Lung (tissue), 12 donors: ENCODE results near the gene BEST2. TPM values are rescaled to one million over a fixed set of nuclear protein-coding genes. Genes with fewer than 3 reads are reported as not detected.

Experiments
- ATAC-seq: fragments of 200-7000 bp; cut with Tn5 transposase; one replicate; pipeline ENCODE4 v1.9.1; 2020; ENCODE audit warnings: moderate number of reproducible peaks; ENCODE audit not compliant: insufficient read depth, low FRiP score
- DNase-seq, 3 donors: peaks; one replicate each; pipeline ENCODE4 v3.0.0-alpha.2; 2013 to 2017
- H3K27ac ChIP-seq, 2 donors: one replicate each; pipeline ENCODE4 v1.5.1; 2013; ENCODE audit warnings: mild to moderate bottlenecking in 2 of 2, moderate library complexity in 2 of 2, control low read depth in 1 of 2, inconsistent platforms in 1 of 2, low read depth in 1 of 2, low read length in 1 of 2
- H3K27me3 ChIP-seq, 3 donors: one replicate each; pipeline ENCODE4 v1.5.1; 2013; ENCODE audit warnings: low read length in 2 of 3; ENCODE audit not compliant: control insufficient read depth in 3 of 3, insufficient read depth in 3 of 3
- H3K36me3 ChIP-seq, 4 donors: one replicate each; pipeline ENCODE4 v1.5.1; 2013; ENCODE audit warnings: low read length in 4 of 4, mild to moderate bottlenecking in 1 of 4, moderate library complexity in 1 of 4; ENCODE audit not compliant: control insufficient read depth in 4 of 4, insufficient read depth in 4 of 4
- H3K4me1 ChIP-seq, 5 donors: one replicate each; pipeline ENCODE4 v1.5.1; 2013; ENCODE audit warnings: low read length in 5 of 5, mild to moderate bottlenecking in 2 of 5, moderate library complexity in 1 of 5; ENCODE audit not compliant: control insufficient read depth in 5 of 5, insufficient read depth in 5 of 5
- H3K4me3 ChIP-seq: one replicate; pipeline ENCODE4 v1.5.1; 2013; ENCODE audit warnings: mild to moderate bottlenecking, control low read depth, moderate library complexity
- H3K9ac ChIP-seq, 2 donors: one replicate each; pipeline ENCODE4 v1.5.1; 2013; ENCODE audit warnings: low read length in 2 of 2, control low read depth in 1 of 2; ENCODE audit not compliant: insufficient read depth in 1 of 2
- H3K9me3 ChIP-seq, 4 donors: one replicate each; pipeline ENCODE4 v1.5.1; 2013; ENCODE audit warnings: low read length in 3 of 4, mild to moderate bottlenecking in 1 of 4, moderate library complexity in 1 of 4; ENCODE audit not compliant: control insufficient read depth in 4 of 4, insufficient read depth in 3 of 4
- CTCF ChIP-seq: IDR thresholded peaks from 2 replicates; pipeline ENCODE4 v1.5.1; 2012; ENCODE audit warnings: mild to moderate bottlenecking; ENCODE audit errors: control extremely low read depth, extremely low read depth
- WGBS, 2 donors: extraction: QIAGEN DNeasy Blood & Tissue Kit; methylation state at CpG; one replicate each; pipeline ENCODE4 v1.1.7; 2013; 5-methylcytosine and 5-hydroxymethylcytosine counted together
- polyA plus RNA-seq, 2 donors: library from polyadenylated mRNA; stranded (reverse); fragments of 200-250 nt; gene quantifications; one replicate each; pipeline ENCODE4 v1.2.1, GENCODE V29; 2013
- total RNA-seq, 2 donors: library from RNA; depleted of rRNA in 1 of 2; stranded (reverse); fragments of >200 nt in 1 of 2; gene quantifications; one replicate each; pipeline ENCODE4 v1.2.1, GENCODE V29; 2014 to 2021
- donor health status: control.
- donor health status: control.
- donor health status: Bipolar disorder and iron deficiency.
- donor health status: healthy.
- donor health status: DM: yes; HTN: yes; CAD: no.

The BEST2 gene
- total and polyA plus RNA-seq, 4 donors, result 0.02 TPM; not detected in 3

DNA sequence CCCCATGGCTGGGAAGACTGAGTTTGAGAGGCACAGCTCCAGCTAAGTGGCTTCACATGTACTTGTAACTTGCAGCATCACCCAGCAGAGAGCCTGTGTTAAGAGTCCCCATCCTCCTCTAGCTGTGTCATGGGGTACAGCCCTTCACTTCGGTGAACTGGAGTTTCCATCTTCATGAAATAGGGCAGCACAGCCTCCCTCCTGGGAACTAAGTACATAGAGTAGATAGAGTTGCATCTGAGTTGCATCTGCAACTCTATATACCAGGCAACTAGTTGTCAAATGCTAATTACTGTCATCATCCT lies 48.8 kb downstream of the BEST2 start:
- H3K9ac ChIP-seq, result no peak overlapping the region
- TF ChIP-seq CTCF, result no peak
- ATAC-seq (no peak), DNase-seq (no peak)
- H3K27me3 ChIP-seq, result no peaks in the 10 kb centered on the region
- H3K4me1 ChIP-seq, result peaks cover 2 to 25% (median 4%) of the 10 kb centered on the region in 5 donors
- no peak overlapping the region for H3K27ac ChIP-seq
- peak overlapping the region; percentile 67 for H3K4me3 ChIP-seq
- no peaks in the 10 kb centered on the region for H3K9me3 ChIP-seq
- 65 to 88% methylated on average over 1 of the region's 1 CpG for WGBS, 2 donors
- H3K36me3 ChIP-seq, result peaks cover 0 to 10% (median 9%) of the 10 kb centered on the region in 4 donors

DNA sequence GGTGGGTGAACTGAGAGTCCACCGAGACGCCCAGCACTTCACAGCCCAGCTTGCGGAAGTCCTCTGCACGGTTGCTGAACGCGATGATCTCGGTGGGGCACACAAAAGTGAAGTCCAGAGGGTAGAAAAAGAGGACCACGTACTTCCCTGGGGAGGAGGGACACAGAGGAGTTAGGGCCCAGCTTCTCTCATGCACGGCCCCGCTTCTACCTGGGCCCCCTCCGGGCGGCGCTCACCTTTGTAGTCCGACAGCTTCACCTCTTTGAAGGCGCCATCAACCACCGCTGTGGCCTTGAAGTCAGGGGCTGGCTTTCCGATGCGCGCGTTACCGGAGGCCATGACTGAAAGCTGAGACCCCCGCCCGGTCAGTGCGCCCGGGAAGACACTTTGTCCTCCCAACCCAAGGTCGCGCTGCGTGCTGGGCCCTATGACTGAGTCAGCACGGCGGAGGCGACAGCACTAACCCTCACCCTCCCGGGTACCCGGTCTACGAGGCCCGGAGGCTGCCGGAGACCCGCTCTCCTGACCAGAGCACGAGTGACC lies 49.4 kb downstream of the BEST2 start:
- Histone ChIP-seq H3K9ac (peak overlapping the region; percentile 67 to 85), H3K4me1 (peaks cover 2 to 24% (median 4%) of the 10 kb centered on the region in 5 donors), H3K36me3 (peaks cover 0 to 10% (median 9%) of the 10 kb centered on the region in 4 donors), H3K27ac (peak overlapping the region; percentile 58 to 83), H3K9me3 (no peaks in the 10 kb centered on the region), H3K27me3 (no peaks in the 10 kb centered on the region), H3K4me3 (peak overlapping the region; percentile 67)
- TF ChIP-seq CTCF, result no peak
- DNase-seq (no peak), ATAC-seq (no peak)
- 8 to 21% methylated on average over 38 of the region's 38 CpGs for WGBS, 2 donors

DNA sequence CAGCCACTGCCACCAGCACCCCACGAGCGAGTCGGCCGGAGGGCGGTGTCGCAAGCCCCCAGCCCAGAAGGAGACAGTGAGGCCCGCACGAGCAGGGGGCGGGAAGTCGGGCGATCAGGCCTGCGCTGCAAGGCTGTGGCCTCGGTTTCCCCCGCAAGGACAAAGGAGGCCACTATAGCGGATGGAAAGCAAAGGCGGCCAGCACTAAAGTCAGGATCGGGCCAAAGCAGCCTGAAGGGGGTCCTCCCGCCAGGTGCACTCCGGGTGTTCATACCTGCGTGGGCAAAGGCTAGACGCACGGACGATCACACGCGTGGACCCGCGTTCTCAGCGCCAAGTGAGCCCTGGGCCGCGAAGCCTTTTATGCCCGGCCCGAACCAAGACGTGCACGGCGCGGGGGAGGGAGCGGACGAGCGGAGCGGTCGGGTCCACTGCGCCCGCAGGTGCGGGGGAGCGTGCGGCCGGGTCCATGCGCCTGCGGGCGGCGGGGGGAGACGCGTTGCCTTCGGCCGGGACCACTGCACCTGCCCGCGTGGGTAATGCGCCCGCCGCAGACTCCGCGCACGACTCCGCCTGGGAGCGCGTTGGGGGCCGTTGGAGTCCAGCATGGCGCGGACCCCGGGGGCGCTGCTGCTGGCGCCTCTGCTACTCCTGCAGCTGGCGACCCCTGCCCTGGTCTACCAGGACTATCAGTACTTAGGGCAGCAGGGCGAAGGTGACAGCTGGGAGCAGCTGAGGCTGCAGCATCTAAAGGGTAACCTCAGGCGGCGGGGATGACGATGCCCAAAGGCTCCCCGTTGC lies 50.1 kb downstream of the BEST2 start, which contains the start of the genes PRDX2 and THSD8:
Gene PRDX2, minus strand, starts transcription at position 335 of the 801 bp plus-strand sequence. CDS start 539 bp downstream, outside the sequence.
Gene THSD8, plus strand, starts transcription at position 604 of the 801 bp plus-strand sequence. Its CDS starts 3 bp downstream, at position 607.
- H3K4me1 ChIP-seq, result peaks cover 3 to 22% (median 4%) of the 10 kb centered on the region in 5 donors
- peak within 1 kb of the TSS; percentile 58 to 83 for H3K27ac ChIP-seq
- peaks cover 0 to 10% (median 9%) of the 10 kb centered on the region in 4 donors for H3K36me3 ChIP-seq
- H3K9me3 ChIP-seq, result no peaks in the 10 kb centered on the region
- H3K27me3 ChIP-seq, result no peaks in the 10 kb centered on the region
- ATAC-seq (peak; percentile 76), DNase-seq (peak; percentile 79 to 88 (median 80))
- no peak for TF ChIP-seq CTCF
- peak within 1 kb of the TSS; percentile 67 to 85 for H3K9ac ChIP-seq
- peak within 1 kb of the TSS; percentile 67 for H3K4me3 ChIP-seq
- 0% methylated on average over 67 to 78 of the region's 78 CpGs for WGBS, 2 donors
